H4 (cell line): Measurements from ENCODE around the gene NTRK3. TPM values are rescaled to one million over a fixed set of nuclear protein-coding genes. Genes with fewer than 3 reads are reported as not detected.

Source experiments
- DNase-seq: peaks from one replicate; pipeline ENCODE4 v3.0.0-alpha.2; 2015; ENCODE audit warnings: low spot score
- total RNA-seq: library from RNA; depleted of rRNA; stranded (reverse); fragments of >200 nt; shearing (Covaris generic); gene quantifications from 2 replicates; pipeline ENCODE4 v1.2.3, GENCODE V29; 2014

The NTRK3 gene
- total RNA-seq, 1 experiment from 2014 or later: 0.04 TPM

GRCh38 chr15:88181613-88182012 is 74.9 kb downstream of the NTRK3 start:
- no peak for DNase-seq

GRCh38 chr15:88179562-88179961 is 77.0 kb downstream of the NTRK3 start:
- DNase-seq: no peak

- DNase-seq: no peak
Measured at GRCh38 chr15:88178631-88179030, 77.9 kb downstream of the NTRK3 start.

- DNase-seq: no peak
Measured at GRCh38 chr15:88177451-88177850, 79.1 kb downstream of the NTRK3 start.

GRCh38 chr15:88174571-88174970 is 82.0 kb downstream of the NTRK3 start:
- no peak for DNase-seq

GRCh38 chr15:88166082-88166993 is 90.2 kb downstream of the NTRK3 start:
- DNase-seq: no peak

GRCh38 chr15:88161636-88162035 is 94.9 kb downstream of the NTRK3 start:
- no peak for DNase-seq

GRCh38 chr15:88155310-88155709 is 101.2 kb downstream of the NTRK3 start:
- DNase-seq: no peak

- no peak for DNase-seq
Measured at GRCh38 chr15:88152672-88153071, 103.9 kb downstream of the NTRK3 start.

- DNase-seq: no peak
Measured at GRCh38 chr15:88147760-88148159, 108.8 kb downstream of the NTRK3 start.

- DNase-seq: no peak
Measured at GRCh38 chr15:88144921-88145653, 111.5 kb downstream of the NTRK3 start.

- no peak for DNase-seq
Measured at GRCh38 chr15:88142121-88142520, 114.4 kb downstream of the NTRK3 start.

GRCh38 chr15:88141269-88141889 is 115.2 kb downstream of the NTRK3 start:
- no peak for DNase-seq

GRCh38 chr15:88140398-88140797 is 116.1 kb downstream of the NTRK3 start:
- no peak for DNase-seq

GRCh38 chr15:88139936-88140335 is 116.6 kb downstream of the NTRK3 start:
- DNase-seq: no peak

- no peak for DNase-seq
Measured at GRCh38 chr15:88133795-88134194, 122.7 kb downstream of the NTRK3 start.

- no peak for DNase-seq
Measured at GRCh38 chr15:88132499-88132898, 124.0 kb downstream of the NTRK3 start.

GRCh38 chr15:88131937-88132336 is 124.6 kb downstream of the NTRK3 start:
- DNase-seq: no peak

GRCh38 chr15:88127432-88127790 is 129.1 kb downstream of the NTRK3 start:
- no peak for DNase-seq

- DNase-seq: no peak
Measured at GRCh38 chr15:88126695-88127431, 129.7 kb downstream of the NTRK3 start.

- no peak for DNase-seq
Measured at GRCh38 chr15:88125576-88125975, 131.0 kb downstream of the NTRK3 start.

- no peak for DNase-seq
Measured at GRCh38 chr15:88124199-88124598, 132.3 kb downstream of the NTRK3 start.
